Body of pancreas (tissue), 4 donors: ENCODE measurements around the gene PIP5K1B.

ENCODE experiments used
- POLR2A ChIP-seq, 3 donors: fragments of 450-650 bp; IDR thresholded peaks; one replicate each; pipeline ENCODE4 v1.6.1; 2016; ENCODE audit warnings: antibody characterized with exemption in 3 of 3, mild to moderate bottlenecking in 2 of 3
- TF ChIP-seq, protein P1 (sequence below), 7 experiments: fragments of 450-650 bp in 4 of 7; fragments of 200-600 bp in 3 of 7; sonication (generic) in 3 of 7; IDR thresholded peaks; one replicate each; pipeline ENCODE4 v1.5.1; 2016 to 2019; ENCODE audit warnings: antibody characterized with exemption in 7 of 7

DNA sequence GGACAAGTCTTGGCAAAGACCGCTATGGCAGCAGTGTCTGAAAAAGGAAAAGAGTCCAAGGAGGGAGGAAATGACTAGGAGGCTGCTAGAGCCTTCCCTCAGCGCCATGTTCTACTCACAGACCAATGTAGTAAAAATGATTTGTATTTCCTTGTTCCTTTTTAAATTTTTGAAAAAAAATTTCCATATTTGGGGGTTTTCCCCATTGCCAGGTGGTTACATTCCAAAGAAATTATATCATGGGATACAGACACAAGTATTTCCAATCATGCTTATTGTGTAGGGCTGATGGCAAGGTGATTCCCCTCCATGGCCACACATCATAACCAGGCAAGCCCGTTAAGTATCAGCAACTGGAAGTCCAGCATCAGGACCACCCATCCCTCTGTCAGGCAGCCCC, 138.2 kb downstream of the PIP5K1B start:
- TF ChIP-seq, protein P1, sequence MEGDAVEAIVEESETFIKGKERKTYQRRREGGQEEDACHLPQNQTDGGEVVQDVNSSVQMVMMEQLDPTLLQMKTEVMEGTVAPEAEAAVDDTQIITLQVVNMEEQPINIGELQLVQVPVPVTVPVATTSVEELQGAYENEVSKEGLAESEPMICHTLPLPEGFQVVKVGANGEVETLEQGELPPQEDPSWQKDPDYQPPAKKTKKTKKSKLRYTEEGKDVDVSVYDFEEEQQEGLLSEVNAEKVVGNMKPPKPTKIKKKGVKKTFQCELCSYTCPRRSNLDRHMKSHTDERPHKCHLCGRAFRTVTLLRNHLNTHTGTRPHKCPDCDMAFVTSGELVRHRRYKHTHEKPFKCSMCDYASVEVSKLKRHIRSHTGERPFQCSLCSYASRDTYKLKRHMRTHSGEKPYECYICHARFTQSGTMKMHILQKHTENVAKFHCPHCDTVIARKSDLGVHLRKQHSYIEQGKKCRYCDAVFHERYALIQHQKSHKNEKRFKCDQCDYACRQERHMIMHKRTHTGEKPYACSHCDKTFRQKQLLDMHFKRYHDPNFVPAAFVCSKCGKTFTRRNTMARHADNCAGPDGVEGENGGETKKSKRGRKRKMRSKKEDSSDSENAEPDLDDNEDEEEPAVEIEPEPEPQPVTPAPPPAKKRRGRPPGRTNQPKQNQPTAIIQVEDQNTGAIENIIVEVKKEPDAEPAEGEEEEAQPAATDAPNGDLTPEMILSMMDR (IDR thresholded peaks at IDR 0.05), result no peak
- no peak for TF ChIP-seq POLR2A (IDR thresholded peaks at IDR 0.05)
